NK-92 (cell line): Measurements from ENCODE around the gene APOL1.
"Not testable (repeated sequence)": the region's sequence is repeated elsewhere in the genome, so short reads cannot be mapped to it uniquely, and the experiment has no call there.

ENCODE experiments used
- DNase-seq: peaks from one replicate; lab custom pipeline; 2025; ENCODE audit not compliant: unreplicated experiment; lab: John Stamatoyannopoulos, UW

The APOL1 gene

GRCh38 chr22:36252754-36253522 lies at the start of gene APOL1:
Gene APOL1, plus strand, starts transcription at chr22:36253133. Its CDS starts 1,823 bp downstream, at chr22:36254956.
- DNase-seq = no peak

GRCh38 chr22:36203441-36203840 lies 49.5 kb upstream of the APOL1 start:
- DNase-seq = not testable (repeated sequence)

GRCh38 chr22:36204001-36204631 lies 48.8 kb upstream of the APOL1 start:
- no peak for DNase-seq

GRCh38 chr22:36204632-36205015 lies 48.3 kb upstream of the APOL1 start:
- DNase-seq = no peak

- DNase-seq = not testable (repeated sequence)
These were observed 47.4 kb upstream of the APOL1 start for GRCh38 chr22:36205573-36205972.

GRCh38 chr22:36206255-36206654 lies 46.7 kb upstream of the APOL1 start:
- no peak for DNase-seq

GRCh38 chr22:36208162-36208765 lies 44.7 kb upstream of the APOL1 start:
- no peak for DNase-seq

GRCh38 chr22:36208914-36209313 lies 44.0 kb upstream of the APOL1 start:
- no peak for DNase-seq

- not testable (repeated sequence) for DNase-seq
These were observed 43.4 kb upstream of the APOL1 start for GRCh38 chr22:36209488-36209908.

- no peak for DNase-seq
These were observed 42.7 kb upstream of the APOL1 start for GRCh38 chr22:36210224-36210623.

- DNase-seq = no peak
These were observed 41.6 kb upstream of the APOL1 start for GRCh38 chr22:36211237-36211861.

- DNase-seq = no peak
These were observed 40.0 kb upstream of the APOL1 start for GRCh38 chr22:36212901-36213300.

GRCh38 chr22:36213586-36213985 lies 39.3 kb upstream of the APOL1 start:
- DNase-seq = no peak

- no peak for DNase-seq
These were observed 37.0 kb upstream of the APOL1 start for GRCh38 chr22:36215981-36216380.

GRCh38 chr22:36218648-36219193 lies 34.2 kb upstream of the APOL1 start:
- no peak for DNase-seq

- DNase-seq = no peak
These were observed 32.4 kb upstream of the APOL1 start for GRCh38 chr22:36220451-36220921.

- DNase-seq = no peak
These were observed 30.9 kb upstream of the APOL1 start for GRCh38 chr22:36221799-36222751.

GRCh38 chr22:36222887-36223450 lies 30.0 kb upstream of the APOL1 start:
- no peak for DNase-seq

- DNase-seq = no peak
These were observed 29.4 kb upstream of the APOL1 start for GRCh38 chr22:36223504-36223903.

GRCh38 chr22:36224245-36224644 lies 28.7 kb upstream of the APOL1 start:
- DNase-seq = no peak
